Smooth muscle cell (in vitro differentiated cells): ENCODE measurements around the gene RSPO1. TPM values are rescaled to one million over a fixed set of nuclear protein-coding genes. Genes with fewer than 3 reads are reported as not detected.

Source experiments
- DNase-seq: peaks from one replicate; lab custom pipeline; 2025; ENCODE audit not compliant: unreplicated experiment; lab: John Stamatoyannopoulos, UW
- H2AFZ ChIP-seq: fragments of 200-600 bp; sonication (generic); 2 replicates; pipeline ENCODE4 v1.6.0; 2016; ENCODE audit warnings: antibody characterized with exemption, low read depth, mild to moderate bottlenecking
- H3F3A ChIP-seq: fragments of 200-600 bp; sonication (generic); 2 replicates; pipeline ENCODE4 v1.6.0; 2017; ENCODE audit warnings: antibody characterized with exemption, low read depth
- H3K27ac ChIP-seq: fragments of 200-600 bp; sonication (generic); 2 replicates; pipeline ENCODE4 v1.5.1; 2016; ENCODE audit warnings: low read depth, mild to moderate bottlenecking
- H3K27me3 ChIP-seq: fragments of 200-600 bp; sonication (generic); 2 replicates; pipeline ENCODE4 v1.6.1; 2016; ENCODE audit warnings: low read depth, mild to moderate bottlenecking
- H3K36me3 ChIP-seq: fragments of 200-600 bp; sonication (generic); 2 replicates; pipeline ENCODE4 v1.5.1; 2016; ENCODE audit warnings: low read depth
- H3K4me1 ChIP-seq: fragments of 200-600 bp; sonication (generic); 2 replicates; pipeline ENCODE4 v1.5.1; 2016; ENCODE audit warnings: low read depth
- H3K4me2 ChIP-seq: fragments of 200-600 bp; sonication (generic); 2 replicates; pipeline ENCODE4 v1.6.0; 2016; ENCODE audit warnings: mild to moderate bottlenecking
- H3K4me3 ChIP-seq: fragments of 200-600 bp; sonication (generic); 2 replicates; pipeline ENCODE4 v1.5.1; 2016; ENCODE audit warnings: mild to moderate bottlenecking
- H3K79me2 ChIP-seq: fragments of 200-600 bp; sonication (generic); 2 replicates; pipeline ENCODE4 v1.6.0; 2016; ENCODE audit warnings: low read depth, mild to moderate bottlenecking
- H3K9ac ChIP-seq: fragments of 200-600 bp; sonication (generic); 2 replicates; pipeline ENCODE4 v1.6.0; 2016; ENCODE audit warnings: low read depth
- H3K9me3 ChIP-seq: fragments of 200-600 bp; sonication (generic); replicated peaks from 2 replicates; pipeline ENCODE4 v1.5.1; 2016; ENCODE audit warnings: low read depth
- H4K20me1 ChIP-seq: fragments of 200-600 bp; sonication (generic); 2 replicates; pipeline ENCODE4 v1.6.0; 2016; ENCODE audit warnings: low read depth
- WGBS: methylation state at CpG from one replicate; pipeline ENCODE4 v1.1.7; 2016; ENCODE audit warnings: low lambda C conversion rate; 5-methylcytosine and 5-hydroxymethylcytosine counted together
- polyA plus RNA-seq: library from polyadenylated mRNA; unstranded; fragments of >200 nt; fragmentation: Nextera tagmentation; extraction: Ambion mirVana; gene quantifications from 2 replicates; pipeline ENCODE4 v1.2.1, GENCODE V29; 2016
- total RNA-seq: library from RNA; depleted of rRNA; stranded (reverse); fragments of >200 nt; gene quantifications from 2 replicates; pipeline ENCODE4 v1.2.3, GENCODE V29; 2014
- TF ChIP-seq, protein P1 (sequence below): fragments of 200-600 bp; sonication (generic); IDR thresholded peaks from 2 replicates; pipeline ENCODE4 v1.5.1; 2017; ENCODE audit warnings: borderline replicate concordance, mild to moderate bottlenecking, antibody characterized with exemption; ENCODE audit not compliant: insufficient read depth, poor library complexity, severe bottlenecking

The RSPO1 gene
- total and polyA plus RNA-seq, 2 experiments from 2014 or later = not detected

GRCh38 chr1:37653906-37654305, 19.2 kb upstream of the RSPO1 start:
- Histone ChIP-seq H2AFZ (no peak overlapping the region), H3K9ac (no peak overlapping the region), H3K27me3 (no peaks in the 10 kb centered on the region), H3K4me2 (no peak overlapping the region), H3K4me1 (no peaks in the 10 kb centered on the region), H3K9me3 (no peaks in the 10 kb centered on the region), H3K79me2 (no peaks in the 10 kb centered on the region), H3K36me3 (no peaks in the 10 kb centered on the region), H3K4me3 (no peak overlapping the region), H3F3A (no peaks in the 10 kb centered on the region), H4K20me1 (no peaks in the 10 kb centered on the region), H3K27ac (no peak overlapping the region)
- 77% methylated on average over 5 of the region's 5 CpGs for WGBS
- DNase-seq = no peak
- TF ChIP-seq, protein P1, sequence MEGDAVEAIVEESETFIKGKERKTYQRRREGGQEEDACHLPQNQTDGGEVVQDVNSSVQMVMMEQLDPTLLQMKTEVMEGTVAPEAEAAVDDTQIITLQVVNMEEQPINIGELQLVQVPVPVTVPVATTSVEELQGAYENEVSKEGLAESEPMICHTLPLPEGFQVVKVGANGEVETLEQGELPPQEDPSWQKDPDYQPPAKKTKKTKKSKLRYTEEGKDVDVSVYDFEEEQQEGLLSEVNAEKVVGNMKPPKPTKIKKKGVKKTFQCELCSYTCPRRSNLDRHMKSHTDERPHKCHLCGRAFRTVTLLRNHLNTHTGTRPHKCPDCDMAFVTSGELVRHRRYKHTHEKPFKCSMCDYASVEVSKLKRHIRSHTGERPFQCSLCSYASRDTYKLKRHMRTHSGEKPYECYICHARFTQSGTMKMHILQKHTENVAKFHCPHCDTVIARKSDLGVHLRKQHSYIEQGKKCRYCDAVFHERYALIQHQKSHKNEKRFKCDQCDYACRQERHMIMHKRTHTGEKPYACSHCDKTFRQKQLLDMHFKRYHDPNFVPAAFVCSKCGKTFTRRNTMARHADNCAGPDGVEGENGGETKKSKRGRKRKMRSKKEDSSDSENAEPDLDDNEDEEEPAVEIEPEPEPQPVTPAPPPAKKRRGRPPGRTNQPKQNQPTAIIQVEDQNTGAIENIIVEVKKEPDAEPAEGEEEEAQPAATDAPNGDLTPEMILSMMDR = no peak

DNA sequence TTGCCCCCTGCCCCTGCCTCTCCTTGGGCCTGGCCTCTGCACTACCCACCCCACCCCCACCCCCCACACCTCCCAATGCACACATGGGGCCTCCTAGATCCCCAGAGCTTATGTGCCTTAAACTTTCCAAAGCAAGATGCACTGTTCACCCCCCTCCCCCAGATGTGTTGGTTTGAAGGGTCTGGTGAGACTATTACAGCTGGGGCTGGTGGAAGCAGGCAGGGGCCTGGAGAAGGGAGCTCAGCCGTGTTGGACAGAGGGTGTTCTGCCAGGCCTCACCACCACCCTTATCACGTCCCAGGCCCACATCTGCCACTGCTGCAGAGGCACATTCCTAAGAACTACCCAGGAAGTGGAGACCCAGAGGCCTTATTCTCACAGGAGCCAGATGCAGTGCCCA, 18.3 kb upstream of the RSPO1 start:
- Histone ChIP-seq H2AFZ (no peak overlapping the region), H3K4me1 (no peaks in the 10 kb centered on the region), H3K27me3 (no peaks in the 10 kb centered on the region), H3K79me2 (no peaks in the 10 kb centered on the region), H3K9ac (no peak overlapping the region), H3K27ac (no peak overlapping the region), H3K9me3 (no peaks in the 10 kb centered on the region), H3K4me3 (no peak overlapping the region), H3K4me2 (no peak overlapping the region), H4K20me1 (no peaks in the 10 kb centered on the region), H3F3A (no peaks in the 10 kb centered on the region), H3K36me3 (no peaks in the 10 kb centered on the region)
- TF ChIP-seq, protein P1 = no peak
- 31% methylated on average over 2 of the region's 2 CpGs for WGBS
- no peak for DNase-seq

DNA sequence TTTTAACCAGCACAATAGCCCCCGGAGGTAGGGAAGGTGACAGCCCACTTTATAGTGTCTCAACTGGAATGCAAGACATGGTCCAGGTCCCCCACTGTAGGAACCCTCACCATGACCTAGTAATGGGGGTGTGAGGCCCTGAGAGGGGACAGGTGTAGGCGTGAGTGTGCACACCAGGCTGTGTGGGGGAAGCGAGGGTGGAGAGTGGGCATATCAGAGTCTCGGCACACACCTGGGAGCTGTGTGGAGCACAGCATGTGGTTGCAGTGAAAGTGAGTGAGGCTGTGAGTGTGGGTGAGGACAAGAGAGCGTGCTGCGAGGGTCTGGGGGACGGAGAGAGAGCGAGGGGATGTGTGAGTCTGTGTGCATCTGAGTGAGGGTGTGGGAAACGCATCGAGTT, 17.1 kb upstream of the RSPO1 start:
- WGBS = 90% methylated on average over 10 of the region's 10 CpGs
- Histone ChIP-seq H3K79me2 (no peaks in the 10 kb centered on the region), H3F3A (no peaks in the 10 kb centered on the region), H3K9ac (no peak overlapping the region), H3K4me2 (no peak overlapping the region), H2AFZ (no peak overlapping the region), H3K27me3 (no peaks in the 10 kb centered on the region), H4K20me1 (no peaks in the 10 kb centered on the region), H3K9me3 (no peaks in the 10 kb centered on the region), H3K27ac (no peak overlapping the region), H3K4me1 (no peaks in the 10 kb centered on the region), H3K36me3 (no peaks in the 10 kb centered on the region), H3K4me3 (no peak overlapping the region)
- DNase-seq = no peak
- TF ChIP-seq, protein P1 = no peak

- 91% methylated on average over 5 of the region's 5 CpGs for WGBS
- Histone ChIP-seq H2AFZ (no peak overlapping the region), H3K36me3 (no peaks in the 10 kb centered on the region), H3K4me1 (no peaks in the 10 kb centered on the region), H3K4me2 (no peak overlapping the region), H3K4me3 (no peak overlapping the region), H3K79me2 (no peaks in the 10 kb centered on the region), H3K27me3 (no peaks in the 10 kb centered on the region), H3F3A (no peaks in the 10 kb centered on the region), H3K9me3 (no peaks in the 10 kb centered on the region), H3K27ac (no peak overlapping the region), H4K20me1 (no peaks in the 10 kb centered on the region), H3K9ac (no peak overlapping the region)
- no peak for DNase-seq
- TF ChIP-seq, protein P1 = no peak
Observed at GRCh38 chr1:37650721-37651120, 16.0 kb upstream of the RSPO1 start.
